GM12878 (cell line): ENCODE data around the gene BOLA1. TPM values are rescaled to one million over a fixed set of nuclear protein-coding genes. Genes with fewer than 3 reads are reported as not detected.

ENCODE experiments used
- ATAC-seq: fragments of 200-7000 bp; cut with Tn5 transposase; 3 replicates; pipeline ENCODE4 v1.9.1; 2020; ENCODE audit warnings: mild to moderate bottlenecking, moderate library complexity
- BruUV-seq: library from RNA; stranded (reverse); fragments of 400-500 nt; replicated peaks from 2 replicates; lab custom pipeline; 2021; lab: Mats Ljungman, UMichigan
- CTCF ChIA-PET: fragments of 300-600 bp; sonication (Branson Sonifier 250); formaldehyde crosslinking; extraction: SDS; loops from one replicate; lab custom pipeline; 2021; ENCODE audit warnings: inconsistent platforms; lab: Yijun Ruan, JAX
- POLR2A ChIA-PET: fragments of 350-600 bp; formaldehyde crosslinking; extraction: SDS; loops from one replicate; lab custom pipeline; 2021; ENCODE audit warnings: inconsistent platforms; lab: Charles Lee
- RAD21 ChIA-PET: fragments of 300-600 bp; sonication (Branson Sonifier 250); formaldehyde crosslinking; loops from one replicate; lab custom pipeline; 2023; ENCODE audit warnings: antibody characterized with exemption; ENCODE audit not compliant: unreplicated experiment; lab: Charles Lee
- SMC1A ChIA-PET: fragments of 300-600 bp; sonication (Branson Sonifier 250); formaldehyde crosslinking; loops from one replicate; lab custom pipeline; 2023; ENCODE audit not compliant: unreplicated experiment, uncharacterized antibody; lab: Charles Lee
- DNase-seq: peaks from one replicate; pipeline ENCODE4 v3.0.0-alpha.2; 2011; ENCODE audit warnings: low read depth, low spot score
- FAIRE-seq: peaks from 3 replicates; lab custom pipeline; 2011; peaks lifted over from hg19 to GRCh38; lab: Jason Lieb, UNC
- H2AFZ ChIP-seq: 2 replicates; pipeline ENCODE4 v1.6.0; 2011; ENCODE audit warnings: low read depth, low read length, control low read depth; ENCODE audit not compliant: control insufficient read depth
- H3K27ac ChIP-seq: 2 replicates; pipeline ENCODE4 v1.5.1; 2011; ENCODE audit warnings: control low read depth; ENCODE audit not compliant: control insufficient read depth, insufficient read depth
- H3K27me3 ChIP-seq, 2 experiments: replicated peaks in 1 of 2; 2 replicates each; pipeline versions ENCODE4 v1.6.0 to v1.6.1; 2011; ENCODE audit warnings: low read length in 1 of 2; ENCODE audit not compliant: control insufficient read depth in 2 of 2, insufficient read depth in 2 of 2
- H3K36me3 ChIP-seq, 2 experiments: 2 replicates each; pipeline ENCODE4 v1.5.1; 2011; ENCODE audit warnings: low read length in 1 of 2; ENCODE audit not compliant: control insufficient read depth in 2 of 2, insufficient read depth in 2 of 2
- H3K4me1 ChIP-seq: 2 replicates; pipeline ENCODE4 v1.6.1; 2011; ENCODE audit warnings: mild to moderate bottlenecking, low read length, moderate library complexity, mixed read lengths; ENCODE audit not compliant: control insufficient read depth, insufficient read depth
- H3K4me2 ChIP-seq: 2 replicates; pipeline ENCODE4 v1.6.0; 2011; ENCODE audit warnings: control low read depth; ENCODE audit not compliant: control insufficient read depth, insufficient read depth
- H3K4me3 ChIP-seq: fragments of 200-600 bp; sonication (generic); 2 replicates; pipeline ENCODE4 v1.5.1; 2016
- H3K79me2 ChIP-seq: 2 replicates; pipeline ENCODE4 v1.6.0; 2011; ENCODE audit warnings: low read length; ENCODE audit not compliant: control insufficient read depth, insufficient read depth
- H3K9ac ChIP-seq: 2 replicates; pipeline ENCODE4 v1.8.0; 2011; ENCODE audit warnings: low read length, control low read depth, mixed read lengths; ENCODE audit not compliant: control insufficient read depth, insufficient read depth
- H3K9me3 ChIP-seq: replicated peaks from 3 replicates; pipeline ENCODE4 v1.5.1; 2011; ENCODE audit warnings: mild to moderate bottlenecking, low read length; ENCODE audit not compliant: control insufficient read depth, insufficient read depth
- H4K20me1 ChIP-seq: 2 replicates; pipeline ENCODE4 v1.6.0; 2011; ENCODE audit not compliant: control insufficient read depth, insufficient read depth
- ATF2 ChIP-seq: IDR thresholded peaks from 2 replicates; pipeline ENCODE4 v1.6.1; 2012; ENCODE audit warnings: low read length, inconsistent platforms
- BCL11A ChIP-seq: IDR thresholded peaks from 2 replicates; pipeline ENCODE4 v1.6.1; 2011; ENCODE audit warnings: low read depth, low read length
- BMI1 ChIP-seq: fragments of 450-650 bp; IDR thresholded peaks from 2 replicates; pipeline ENCODE4 v1.6.1; 2016; ENCODE audit warnings: mild to moderate bottlenecking, moderate library complexity, borderline replicate concordance
- CHD4 ChIP-seq: fragments of 200-600 bp; sonication (generic); IDR thresholded peaks from 2 replicates; pipeline ENCODE4 v1.6.1; 2016; ENCODE audit warnings: mild to moderate bottlenecking
- CREM ChIP-seq: IDR thresholded peaks from 2 replicates; pipeline ENCODE4 v1.6.1; 2014; ENCODE audit warnings: antibody characterized with exemption, low read depth
- HCFC1 ChIP-seq: fragments of 150-350 bp; IDR thresholded peaks from 2 replicates; pipeline ENCODE4 v1.6.1; 2014; ENCODE audit warnings: low read length
- IRF4 ChIP-seq: IDR thresholded peaks from 2 replicates; pipeline ENCODE4 v1.6.1; 2011; ENCODE audit warnings: low read depth, low read length
- MEF2A ChIP-seq: IDR thresholded peaks from 2 replicates; pipeline ENCODE4 v1.6.1; 2011; ENCODE audit warnings: low read depth, mild to moderate bottlenecking, low read length, moderate library complexity; ENCODE audit not compliant: insufficient read depth
- POU2F2 ChIP-seq: IDR thresholded peaks from 3 replicates; pipeline ENCODE4 v1.6.1; 2011; ENCODE audit warnings: low read depth, mild to moderate bottlenecking, low read length, borderline replicate concordance
- SIN3A ChIP-seq: IDR thresholded peaks from 2 replicates; pipeline ENCODE4 v1.6.1; 2012; ENCODE audit warnings: low read depth, low read length, improper control_type of control experiment
- SUPT20H ChIP-seq: IDR thresholded peaks from 2 replicates; pipeline ENCODE4 v1.6.1; 2011; ENCODE audit warnings: low read depth, mild to moderate bottlenecking, low read length, moderate library complexity, borderline replicate concordance; ENCODE audit not compliant: control insufficient read depth
- YY1 ChIP-seq: IDR thresholded peaks from 2 replicates; pipeline ENCODE4 v1.6.1; 2011; ENCODE audit warnings: low read depth, mild to moderate bottlenecking, low read length
- ZNF217 ChIP-seq: fragments of 450-650 bp; IDR thresholded peaks from 2 replicates; pipeline ENCODE4 v1.6.1; 2017; ENCODE audit warnings: antibody characterized with exemption, mild to moderate bottlenecking
- WGBS: methylation state at CpG from one replicate; pipeline ENCODE4 v1.1.6; 2016; ENCODE audit warnings: low lambda C conversion rate; ENCODE audit not compliant: insufficient replicate concordance, insufficient coverage; ENCODE audit errors: missing lambda C conversion rate; 5-methylcytosine and 5-hydroxymethylcytosine counted together
- in situ Hi-C: fragments of 300-500 bp; cut with MboI; formaldehyde crosslinking; loops from 9 replicates; pipeline ENCODE4 v1.14.3; 2018; ENCODE audit warnings: mixed read lengths
- intact Hi-C: fragments of 100-400 bp; cut with micrococcal nuclease; formaldehyde crosslinking; loops from one replicate; pipeline ENCODE4 v1.14.2; 2022; ENCODE audit not compliant: unreplicated experiment
- polyA plus RNA-seq, 11 experiments: library from polyadenylated mRNA; depleted of rRNA in 4 of 11; unstranded in 6 of 11; stranded (reverse) in 5 of 11; fragments of >200 nt; fragmentation: Nextera tagmentation in 4 of 11; fragmentation: Illumina TruSeq in 1 of 11; extraction: Ambion mirVana in 4 of 11; extraction: Trizol in 1 of 11; gene quantifications; 1 replicate in 1 of 11; 2 replicates in 10 of 11; pipeline versions ENCODE4 v1.2.1 to v1.2.3, GENCODE V29; 2011 to 2016; ENCODE audit warnings: inconsistent platforms in 2 of 11, missing spikeins in 2 of 11, low read depth in 1 of 11
- total RNA-seq, 4 experiments: library from RNA; depleted of rRNA in 3 of 4; stranded (reverse); fragments of >200 nt in 3 of 4; fragmentation: Illumina TruSeq in 1 of 4; extraction: Trizol in 1 of 4; gene quantifications; 2 replicates each; pipeline versions ENCODE4 v1.2.1 to v1.2.3, GENCODE V29; 2013 to 2021
- TF ChIP-seq, protein P1 (sequence below): IDR thresholded peaks from 2 replicates; pipeline ENCODE4 v1.6.1; 2012; ENCODE audit warnings: low read depth, low read length, improper control_type of control experiment
- TF ChIP-seq, protein P2 (sequence below): IDR thresholded peaks from 2 replicates; pipeline ENCODE4 v1.6.1; 2012; ENCODE audit warnings: improper control_type of control experiment, low read depth, low read length; ENCODE audit not compliant: insufficient replicate concordance
- TF ChIP-seq, protein P3 (sequence below), 3 experiments: IDR thresholded peaks in 2 of 3; conservative IDR thresholded peaks in 1 of 3; 2 replicates each; pipeline ENCODE4 v1.5.1; 2011; ENCODE audit warnings: low read depth in 3 of 3, low read length in 3 of 3, mild to moderate bottlenecking in 3 of 3, control low read depth in 2 of 3, moderate library complexity in 2 of 3, inconsistent platforms in 1 of 3, mixed read lengths in 1 of 3; ENCODE audit not compliant: control insufficient read depth in 2 of 3, insufficient read depth in 1 of 3; ENCODE audit errors: extremely low read depth in 1 of 3

Gene BOLA1
- total and polyA plus RNA-seq, 10 of the 15 experiments (the other 5 are each of a cell fraction or from before 2014, with no cell fraction given), result 0.74 to 18.7 (median 11.3) TPM

- CTCF ChIA-PET, result no interaction called here
- Histone ChIP-seq H3K4me3 (no peak overlapping the region), H4K20me1 (no peaks in the 10 kb centered on the region), H3K36me3 (no peaks in the 10 kb centered on the region), H3K9me3 (no peaks in the 10 kb centered on the region), H3K4me1 (no peaks in the 10 kb centered on the region), H3K27ac (no peak overlapping the region), H2AFZ (no peak overlapping the region), H3K79me2 (peaks cover 4% of the 10 kb centered on the region), H3K27me3 (no peaks in the 10 kb centered on the region), H3K9ac (no peak overlapping the region), H3K4me2 (no peak overlapping the region)
- FAIRE-seq, result no peak
- SMC1A ChIA-PET, result no interaction called here
- WGBS, result 54% methylated on average over 1 of the region's 1 CpG
- intact Hi-C loops, result no loop called here
- DNase-seq, result no peak
- RAD21 ChIA-PET, result no interaction called here
- no peak for ATAC-seq
- in situ Hi-C loops, result no loop called here
- BruUV-seq, result no TSS peak
- POLR2A ChIA-PET, result no interaction called here
- TF ChIP-seq SUPT20H (no peak), BCL11A (no peak), SIN3A (no peak), CREM (no peak), MEF2A (no peak), CHD4 (no peak), ZNF217 (no peak), HCFC1 (no peak), POU2F2 (no peak), ATF2 (no peak), IRF4 (no peak), BMI1 (no peak), YY1 (no peak)
- TF ChIP-seq, protein P1, sequence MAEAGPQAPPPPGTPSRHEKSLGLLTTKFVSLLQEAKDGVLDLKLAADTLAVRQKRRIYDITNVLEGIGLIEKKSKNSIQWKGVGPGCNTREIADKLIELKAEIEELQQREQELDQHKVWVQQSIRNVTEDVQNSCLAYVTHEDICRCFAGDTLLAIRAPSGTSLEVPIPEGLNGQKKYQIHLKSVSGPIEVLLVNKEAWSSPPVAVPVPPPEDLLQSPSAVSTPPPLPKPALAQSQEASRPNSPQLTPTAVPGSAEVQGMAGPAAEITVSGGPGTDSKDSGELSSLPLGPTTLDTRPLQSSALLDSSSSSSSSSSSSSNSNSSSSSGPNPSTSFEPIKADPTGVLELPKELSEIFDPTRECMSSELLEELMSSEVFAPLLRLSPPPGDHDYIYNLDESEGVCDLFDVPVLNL, result no peak
- TF ChIP-seq, protein P2, sequence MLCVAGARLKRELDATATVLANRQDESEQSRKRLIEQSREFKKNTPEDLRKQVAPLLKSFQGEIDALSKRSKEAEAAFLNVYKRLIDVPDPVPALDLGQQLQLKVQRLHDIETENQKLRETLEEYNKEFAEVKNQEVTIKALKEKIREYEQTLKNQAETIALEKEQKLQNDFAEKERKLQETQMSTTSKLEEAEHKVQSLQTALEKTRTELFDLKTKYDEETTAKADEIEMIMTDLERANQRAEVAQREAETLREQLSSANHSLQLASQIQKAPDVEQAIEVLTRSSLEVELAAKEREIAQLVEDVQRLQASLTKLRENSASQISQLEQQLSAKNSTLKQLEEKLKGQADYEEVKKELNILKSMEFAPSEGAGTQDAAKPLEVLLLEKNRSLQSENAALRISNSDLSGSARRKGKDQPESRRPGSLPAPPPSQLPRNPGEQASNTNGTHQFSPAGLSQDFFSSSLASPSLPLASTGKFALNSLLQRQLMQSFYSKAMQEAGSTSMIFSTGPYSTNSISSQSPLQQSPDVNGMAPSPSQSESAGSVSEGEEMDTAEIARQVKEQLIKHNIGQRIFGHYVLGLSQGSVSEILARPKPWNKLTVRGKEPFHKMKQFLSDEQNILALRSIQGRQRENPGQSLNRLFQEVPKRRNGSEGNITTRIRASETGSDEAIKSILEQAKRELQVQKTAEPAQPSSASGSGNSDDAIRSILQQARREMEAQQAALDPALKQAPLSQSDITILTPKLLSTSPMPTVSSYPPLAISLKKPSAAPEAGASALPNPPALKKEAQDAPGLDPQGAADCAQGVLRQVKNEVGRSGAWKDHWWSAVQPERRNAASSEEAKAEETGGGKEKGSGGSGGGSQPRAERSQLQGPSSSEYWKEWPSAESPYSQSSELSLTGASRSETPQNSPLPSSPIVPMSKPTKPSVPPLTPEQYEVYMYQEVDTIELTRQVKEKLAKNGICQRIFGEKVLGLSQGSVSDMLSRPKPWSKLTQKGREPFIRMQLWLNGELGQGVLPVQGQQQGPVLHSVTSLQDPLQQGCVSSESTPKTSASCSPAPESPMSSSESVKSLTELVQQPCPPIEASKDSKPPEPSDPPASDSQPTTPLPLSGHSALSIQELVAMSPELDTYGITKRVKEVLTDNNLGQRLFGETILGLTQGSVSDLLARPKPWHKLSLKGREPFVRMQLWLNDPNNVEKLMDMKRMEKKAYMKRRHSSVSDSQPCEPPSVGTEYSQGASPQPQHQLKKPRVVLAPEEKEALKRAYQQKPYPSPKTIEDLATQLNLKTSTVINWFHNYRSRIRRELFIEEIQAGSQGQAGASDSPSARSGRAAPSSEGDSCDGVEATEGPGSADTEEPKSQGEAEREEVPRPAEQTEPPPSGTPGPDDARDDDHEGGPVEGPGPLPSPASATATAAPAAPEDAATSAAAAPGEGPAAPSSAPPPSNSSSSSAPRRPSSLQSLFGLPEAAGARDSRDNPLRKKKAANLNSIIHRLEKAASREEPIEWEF, result no peak
- TF ChIP-seq, protein P3, sequence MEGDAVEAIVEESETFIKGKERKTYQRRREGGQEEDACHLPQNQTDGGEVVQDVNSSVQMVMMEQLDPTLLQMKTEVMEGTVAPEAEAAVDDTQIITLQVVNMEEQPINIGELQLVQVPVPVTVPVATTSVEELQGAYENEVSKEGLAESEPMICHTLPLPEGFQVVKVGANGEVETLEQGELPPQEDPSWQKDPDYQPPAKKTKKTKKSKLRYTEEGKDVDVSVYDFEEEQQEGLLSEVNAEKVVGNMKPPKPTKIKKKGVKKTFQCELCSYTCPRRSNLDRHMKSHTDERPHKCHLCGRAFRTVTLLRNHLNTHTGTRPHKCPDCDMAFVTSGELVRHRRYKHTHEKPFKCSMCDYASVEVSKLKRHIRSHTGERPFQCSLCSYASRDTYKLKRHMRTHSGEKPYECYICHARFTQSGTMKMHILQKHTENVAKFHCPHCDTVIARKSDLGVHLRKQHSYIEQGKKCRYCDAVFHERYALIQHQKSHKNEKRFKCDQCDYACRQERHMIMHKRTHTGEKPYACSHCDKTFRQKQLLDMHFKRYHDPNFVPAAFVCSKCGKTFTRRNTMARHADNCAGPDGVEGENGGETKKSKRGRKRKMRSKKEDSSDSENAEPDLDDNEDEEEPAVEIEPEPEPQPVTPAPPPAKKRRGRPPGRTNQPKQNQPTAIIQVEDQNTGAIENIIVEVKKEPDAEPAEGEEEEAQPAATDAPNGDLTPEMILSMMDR (IDR thresholded peaks at IDR 0.05 in 2 of 3, conservative IDR thresholded peaks at IDR 0.05 in 1 of 3; ENCODE audit: control insufficient read depth in 2 of 3, extremely low read depth in 1 of 3, insufficient read depth in 1 of 3, low read depth in 3 of 3, low read length in 3 of 3), result no peak
Observed at GRCh38 chr1:149879556-149879955, 19.8 kb upstream of the BOLA1 start.
